ENCODE measurements around the gene PARVA. TPM values are rescaled to one million over a fixed set of nuclear protein-coding genes. Genes with fewer than 3 reads are reported as not detected.

Gene PARVA
- total RNA-seq, 1 experiment from 2014 or later = 10.4 TPM

GRCh38 chr11:12433121-12433520 lies 55.8 kb downstream of the PARVA start:
- DNase-seq (ENCODE audit: low spot score) (no peak), ATAC-seq (no peak)
- no peak overlapping the region for H3K4me3 Mint-ChIP-seq
- ChIA-PET CTCF (interaction anchor here (0.6 to 0.9 kb wide), 2 partner anchors 10 to 102 kb away, joined by 3 read pairs; no protein-coding TSS in a partner anchor), POLR2A (no interaction called here)
- TF ChIP-seq ZNF425 (CRISPR knock-in tag; conservative IDR thresholded peaks at IDR 0.05) (no peak), ZNF138 (CRISPR knock-in tag; conservative IDR thresholded peaks at IDR 0.05) (no peak), TEAD1 (CRISPR knock-in tag; IDR thresholded peaks at IDR 0.05) (no peak), ZMAT4 (CRISPR knock-in tag; IDR thresholded peaks at IDR 0.05) (no peak), ZNF219 (CRISPR knock-in tag; IDR thresholded peaks at IDR 0.05; ENCODE audit: borderline replicate concordance) (no peak), ZSCAN18 (CRISPR knock-in tag; IDR thresholded peaks at IDR 0.05) (no peak), SP1 (CRISPR knock-in tag; conservative IDR thresholded peaks at IDR 0.05) (no peak), ZNF671 (CRISPR knock-in tag; IDR thresholded peaks at IDR 0.05) (no peak), ZNF416 (CRISPR knock-in tag; IDR thresholded peaks at IDR 0.05) (no peak), JAZF1 (CRISPR knock-in tag; IDR thresholded peaks at IDR 0.05) (no peak)
- TF ChIP-seq, protein P1, sequence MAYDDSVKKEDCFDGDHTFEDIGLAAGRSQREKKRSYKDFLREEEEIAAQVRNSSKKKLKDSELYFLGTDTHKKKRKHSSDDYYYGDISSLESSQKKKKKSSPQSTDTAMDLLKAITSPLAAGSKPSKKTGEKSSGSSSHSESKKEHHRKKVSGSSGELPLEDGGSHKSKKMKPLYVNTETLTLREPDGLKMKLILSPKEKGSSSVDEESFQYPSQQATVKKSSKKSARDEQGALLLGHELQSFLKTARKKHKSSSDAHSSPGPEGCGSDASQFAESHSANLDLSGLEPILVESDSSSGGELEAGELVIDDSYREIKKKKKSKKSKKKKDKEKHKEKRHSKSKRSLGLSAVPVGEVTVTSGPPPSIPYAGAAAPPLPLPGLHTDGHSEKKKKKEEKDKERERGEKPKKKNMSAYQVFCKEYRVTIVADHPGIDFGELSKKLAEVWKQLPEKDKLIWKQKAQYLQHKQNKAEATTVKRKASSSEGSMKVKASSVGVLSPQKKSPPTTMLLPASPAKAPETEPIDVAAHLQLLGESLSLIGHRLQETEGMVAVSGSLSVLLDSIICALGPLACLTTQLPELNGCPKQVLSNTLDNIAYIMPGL (CRISPR knock-in tag; IDR thresholded peaks at IDR 0.05) = no peak
- H3K27me3 Mint-ChIP-seq (ENCODE audit: low read depth) = no peaks in the 10 kb centered on the region
- H3K27ac Mint-ChIP-seq = no peak overlapping the region
- H3K4me1 Mint-ChIP-seq = peaks cover 16% of the 10 kb centered on the region
- H3K36me3 Mint-ChIP-seq = no peaks in the 10 kb centered on the region
- H3K9me3 Mint-ChIP-seq = no peaks in the 10 kb centered on the region

- H3K27ac Mint-ChIP-seq = no peak overlapping the region; the same call in 1 of the 2 replicates
- no peaks in the 10 kb centered on the region for H3K27me3 Mint-ChIP-seq (ENCODE audit: low read depth)
- H3K4me3 Mint-ChIP-seq = no peak overlapping the region
- DNase-seq (ENCODE audit: low spot score) (no peak), ATAC-seq (no peak)
- H3K36me3 Mint-ChIP-seq = no peaks in the 10 kb centered on the region; the same call in 1 of the 2 replicates
- CTCF ChIA-PET = interaction anchor here (0.6 to 0.9 kb wide), 2 partner anchors 11 to 102 kb away, joined by 3 read pairs; no protein-coding TSS in a partner anchor
- no peak for TF ChIP-seq E2F1 (CRISPR knock-in tag; IDR thresholded peaks at IDR 0.05)
- no peak for TF ChIP-seq ZNF263 (CRISPR knock-in tag; IDR thresholded peaks at IDR 0.05; ENCODE audit: low read depth)
- TF ChIP-seq CREB1 (CRISPR knock-in tag; IDR thresholded peaks at IDR 0.05) = no peak
- TF ChIP-seq IRF2 (CRISPR knock-in tag; IDR thresholded peaks at IDR 0.05; ENCODE audit: borderline replicate concordance, low read depth) = no peak
- no peak for TF ChIP-seq MAX (CRISPR knock-in tag; IDR thresholded peaks at IDR 0.05)
- TF ChIP-seq TEAD4 (CRISPR knock-in tag; IDR thresholded peaks at IDR 0.05) = no peak
- TF ChIP-seq MYBL2 (CRISPR knock-in tag; IDR thresholded peaks at IDR 0.05) = no peak
- no peak for TF ChIP-seq JUN (CRISPR knock-in tag; IDR thresholded peaks at IDR 0.05)
- no peak for TF ChIP-seq EMX1 (CRISPR knock-in tag; IDR thresholded peaks at IDR 0.05)
- TF ChIP-seq, protein P2, sequence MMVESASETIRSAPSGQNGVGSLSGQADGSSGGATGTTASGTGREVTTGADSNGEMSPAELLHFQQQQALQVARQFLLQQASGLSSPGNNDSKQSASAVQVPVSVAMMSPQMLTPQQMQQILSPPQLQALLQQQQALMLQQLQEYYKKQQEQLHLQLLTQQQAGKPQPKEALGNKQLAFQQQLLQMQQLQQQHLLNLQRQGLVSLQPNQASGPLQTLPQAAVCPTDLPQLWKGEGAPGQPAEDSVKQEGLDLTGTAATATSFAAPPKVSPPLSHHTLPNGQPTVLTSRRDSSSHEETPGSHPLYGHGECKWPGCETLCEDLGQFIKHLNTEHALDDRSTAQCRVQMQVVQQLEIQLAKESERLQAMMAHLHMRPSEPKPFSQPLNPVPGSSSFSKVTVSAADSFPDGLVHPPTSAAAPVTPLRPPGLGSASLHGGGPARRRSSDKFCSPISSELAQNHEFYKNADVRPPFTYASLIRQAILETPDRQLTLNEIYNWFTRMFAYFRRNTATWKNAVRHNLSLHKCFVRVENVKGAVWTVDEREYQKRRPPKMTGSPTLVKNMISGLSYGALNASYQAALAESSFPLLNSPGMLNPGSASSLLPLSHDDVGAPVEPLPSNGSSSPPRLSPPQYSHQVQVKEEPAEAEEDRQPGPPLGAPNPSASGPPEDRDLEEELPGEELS (CRISPR knock-in tag; IDR thresholded peaks at IDR 0.05) = no peak
- TF ChIP-seq ZNF423 (CRISPR knock-in tag; IDR thresholded peaks at IDR 0.05) = no peak
- TF ChIP-seq JAZF1 (CRISPR knock-in tag; IDR thresholded peaks at IDR 0.05) = no peak
- TF ChIP-seq, protein P3, sequence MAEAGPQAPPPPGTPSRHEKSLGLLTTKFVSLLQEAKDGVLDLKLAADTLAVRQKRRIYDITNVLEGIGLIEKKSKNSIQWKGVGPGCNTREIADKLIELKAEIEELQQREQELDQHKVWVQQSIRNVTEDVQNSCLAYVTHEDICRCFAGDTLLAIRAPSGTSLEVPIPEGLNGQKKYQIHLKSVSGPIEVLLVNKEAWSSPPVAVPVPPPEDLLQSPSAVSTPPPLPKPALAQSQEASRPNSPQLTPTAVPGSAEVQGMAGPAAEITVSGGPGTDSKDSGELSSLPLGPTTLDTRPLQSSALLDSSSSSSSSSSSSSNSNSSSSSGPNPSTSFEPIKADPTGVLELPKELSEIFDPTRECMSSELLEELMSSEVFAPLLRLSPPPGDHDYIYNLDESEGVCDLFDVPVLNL (CRISPR knock-in tag; IDR thresholded peaks at IDR 0.05; ENCODE audit: borderline replicate concordance, low read depth) = no peak
- peaks cover 1% of the 10 kb centered on the region for H3K9me3 Mint-ChIP-seq
- POLR2A ChIA-PET = no interaction called here
- H3K4me1 Mint-ChIP-seq = peaks cover 16% of the 10 kb centered on the region
These were observed 56.4 kb downstream of the PARVA start for GRCh38 chr11:12433571-12434324.

Data from WTC11 (cell line).